C4-2B (cell line): Measurements from ENCODE around the gene SIN3B.

Experiments used
- ZFX ChIP-seq: fragments of 450-650 bp; IDR thresholded peaks from 2 replicates; pipeline ENCODE4 v1.6.1; 2017
- TF ChIP-seq, protein P1 (sequence below): fragments of 450-650 bp; conservative IDR thresholded peaks from 2 replicates; pipeline ENCODE4 v1.5.1; 2017; ENCODE audit warnings: mild to moderate bottlenecking

DNA sequence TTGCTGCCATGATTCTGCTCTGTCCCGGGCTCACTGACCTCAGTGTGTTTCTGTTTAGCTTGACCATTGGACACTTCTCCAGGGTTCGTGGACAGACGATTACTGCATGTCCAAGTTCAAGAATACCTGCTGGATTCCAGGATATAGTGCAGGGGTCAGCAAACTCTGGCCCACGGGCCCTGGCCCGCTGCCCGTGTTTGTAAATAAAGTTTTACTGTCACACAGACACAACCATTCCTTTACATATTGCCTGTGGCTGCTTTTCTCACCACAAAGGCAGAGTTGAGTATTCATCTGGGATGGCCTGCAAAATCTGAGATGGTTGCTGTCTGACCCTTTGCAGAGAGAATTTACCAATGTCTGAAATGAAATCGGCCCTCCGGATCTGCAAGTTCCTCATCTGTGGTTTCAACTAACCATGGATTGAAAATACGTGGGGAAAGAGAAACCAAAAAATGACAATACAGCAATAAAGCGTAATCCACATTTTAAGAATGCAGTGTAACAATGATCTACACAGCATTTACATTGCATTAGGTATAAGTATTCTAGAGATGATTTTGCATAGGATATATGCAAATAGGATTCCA lies 33.7 kb downstream of the SIN3B start:
- TF ChIP-seq, protein P1, sequence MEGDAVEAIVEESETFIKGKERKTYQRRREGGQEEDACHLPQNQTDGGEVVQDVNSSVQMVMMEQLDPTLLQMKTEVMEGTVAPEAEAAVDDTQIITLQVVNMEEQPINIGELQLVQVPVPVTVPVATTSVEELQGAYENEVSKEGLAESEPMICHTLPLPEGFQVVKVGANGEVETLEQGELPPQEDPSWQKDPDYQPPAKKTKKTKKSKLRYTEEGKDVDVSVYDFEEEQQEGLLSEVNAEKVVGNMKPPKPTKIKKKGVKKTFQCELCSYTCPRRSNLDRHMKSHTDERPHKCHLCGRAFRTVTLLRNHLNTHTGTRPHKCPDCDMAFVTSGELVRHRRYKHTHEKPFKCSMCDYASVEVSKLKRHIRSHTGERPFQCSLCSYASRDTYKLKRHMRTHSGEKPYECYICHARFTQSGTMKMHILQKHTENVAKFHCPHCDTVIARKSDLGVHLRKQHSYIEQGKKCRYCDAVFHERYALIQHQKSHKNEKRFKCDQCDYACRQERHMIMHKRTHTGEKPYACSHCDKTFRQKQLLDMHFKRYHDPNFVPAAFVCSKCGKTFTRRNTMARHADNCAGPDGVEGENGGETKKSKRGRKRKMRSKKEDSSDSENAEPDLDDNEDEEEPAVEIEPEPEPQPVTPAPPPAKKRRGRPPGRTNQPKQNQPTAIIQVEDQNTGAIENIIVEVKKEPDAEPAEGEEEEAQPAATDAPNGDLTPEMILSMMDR: no peak
- no peak for TF ChIP-seq ZFX
